KMS-11 (cell line): ENCODE data around the gene MED15.

Experiments used
- H2AFZ ChIP-seq: fragments of 200-600 bp; sonication (generic); 2 replicates; pipeline ENCODE4 v1.6.1; 2016; ENCODE audit warnings: antibody characterized with exemption, mixed run types, low read depth
- H3K27ac ChIP-seq: fragments of 200-600 bp; sonication (generic); 2 replicates; pipeline ENCODE4 v1.6.1; 2016; ENCODE audit warnings: mild to moderate bottlenecking, mixed run types
- H3K27me3 ChIP-seq: fragments of 200-600 bp; sonication (generic); 2 replicates; pipeline ENCODE4 v1.6.1; 2017; ENCODE audit warnings: mild to moderate bottlenecking, low read depth, mixed run types, moderate library complexity; ENCODE audit not compliant: insufficient read depth
- H3K36me3 ChIP-seq: fragments of 200-600 bp; sonication (generic); 2 replicates; pipeline ENCODE4 v1.6.1; 2017; ENCODE audit warnings: mild to moderate bottlenecking, mixed run types; ENCODE audit not compliant: insufficient read depth
- H3K4me1 ChIP-seq: fragments of 200-600 bp; sonication (generic); 2 replicates; pipeline ENCODE4 v1.6.1; 2016; ENCODE audit warnings: mild to moderate bottlenecking, low read depth, mixed run types; ENCODE audit not compliant: poor library complexity, severe bottlenecking
- H3K4me2 ChIP-seq: fragments of 200-600 bp; sonication (generic); 2 replicates; pipeline ENCODE4 v1.7.0; 2016; ENCODE audit warnings: mild to moderate bottlenecking, mixed run types
- H3K4me3 ChIP-seq: fragments of 200-600 bp; sonication (generic); IDR thresholded peaks from 2 replicates; pipeline ENCODE4 v1.6.1; 2017; ENCODE audit warnings: low read depth, low read length, mixed read lengths; ENCODE audit not compliant: insufficient read depth
- H3K79me2 ChIP-seq: fragments of 200-600 bp; sonication (generic); 2 replicates; pipeline ENCODE4 v1.6.1; 2016; ENCODE audit warnings: low read depth, mixed run types; ENCODE audit not compliant: insufficient read depth
- H3K9ac ChIP-seq: fragments of 200-600 bp; sonication (generic); 2 replicates; pipeline ENCODE4 v1.6.1; 2016; ENCODE audit warnings: mild to moderate bottlenecking, mixed run types
- H4K20me1 ChIP-seq: fragments of 200-600 bp; sonication (generic); 2 replicates; pipeline ENCODE4 v1.6.1; 2016; ENCODE audit warnings: mild to moderate bottlenecking, mixed run types; ENCODE audit not compliant: insufficient read depth
- TF ChIP-seq, protein P1 (sequence below): fragments of 200-600 bp; sonication (generic); conservative IDR thresholded peaks from 2 replicates; pipeline ENCODE4 v1.6.1; 2017; ENCODE audit warnings: low read depth, mild to moderate bottlenecking, antibody characterized with exemption, low read length, moderate library complexity, mixed read lengths

MED15 gene

DNA sequence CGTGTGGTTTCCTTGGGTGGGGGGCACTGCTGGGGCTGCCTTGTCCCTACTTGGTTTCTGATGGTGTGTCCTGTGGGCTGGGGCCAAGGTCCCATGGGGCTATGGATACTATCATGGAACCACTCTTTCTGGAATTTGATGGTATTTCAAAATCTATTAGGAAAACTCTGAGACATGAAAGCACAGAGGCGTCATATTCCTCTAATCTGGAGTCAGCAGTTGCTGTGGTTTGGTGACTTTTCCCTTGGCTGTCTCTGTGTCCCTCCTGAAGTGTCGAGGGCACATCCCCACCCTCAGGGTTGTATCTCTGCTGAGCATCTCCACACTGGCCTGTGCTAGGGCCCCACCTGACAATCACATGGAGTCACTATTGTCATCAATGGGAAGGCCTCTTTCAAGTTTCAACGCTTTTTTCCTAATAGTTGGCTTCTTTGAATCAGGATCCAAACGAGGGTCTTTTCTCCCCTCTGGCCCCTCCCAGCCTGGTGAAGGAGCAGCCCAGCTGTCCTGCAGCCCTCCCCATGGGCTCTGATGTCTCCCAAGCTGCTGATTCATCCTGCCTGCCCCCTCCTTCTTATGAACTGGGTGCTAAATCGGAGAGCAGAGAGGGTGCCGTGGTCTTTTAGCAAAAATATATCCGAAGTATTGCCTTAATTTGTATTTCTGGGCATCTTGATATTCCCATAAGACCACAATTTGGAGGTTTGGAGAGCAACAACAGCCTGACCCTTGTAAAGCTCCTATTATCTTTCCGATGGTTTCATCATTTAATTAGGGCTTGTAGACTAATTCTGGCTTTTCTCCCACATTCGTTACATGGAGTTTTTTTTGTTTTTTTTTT lies 38.5 kb downstream of the MED15 start:
- no peaks in the 10 kb centered on the region for H3K27me3 ChIP-seq
- H2AFZ ChIP-seq: no peak overlapping the region
- no peak overlapping the region for H3K27ac ChIP-seq
- H3K4me2 ChIP-seq: no peak overlapping the region
- peaks cover 42% of the 10 kb centered on the region; the same call in 1 of the 2 replicates for H3K79me2 ChIP-seq
- H4K20me1 ChIP-seq: 0 out of 2 replicates have a peak, but pooled peaks cover 3% of the 10 kb centered on the region
- no peak overlapping the region for H3K4me3 ChIP-seq
- H3K36me3 ChIP-seq: no peaks in the 10 kb centered on the region
- H3K4me1 ChIP-seq: peaks cover 12% of the 10 kb centered on the region
- no peak overlapping the region for H3K9ac ChIP-seq
- TF ChIP-seq, protein P1, sequence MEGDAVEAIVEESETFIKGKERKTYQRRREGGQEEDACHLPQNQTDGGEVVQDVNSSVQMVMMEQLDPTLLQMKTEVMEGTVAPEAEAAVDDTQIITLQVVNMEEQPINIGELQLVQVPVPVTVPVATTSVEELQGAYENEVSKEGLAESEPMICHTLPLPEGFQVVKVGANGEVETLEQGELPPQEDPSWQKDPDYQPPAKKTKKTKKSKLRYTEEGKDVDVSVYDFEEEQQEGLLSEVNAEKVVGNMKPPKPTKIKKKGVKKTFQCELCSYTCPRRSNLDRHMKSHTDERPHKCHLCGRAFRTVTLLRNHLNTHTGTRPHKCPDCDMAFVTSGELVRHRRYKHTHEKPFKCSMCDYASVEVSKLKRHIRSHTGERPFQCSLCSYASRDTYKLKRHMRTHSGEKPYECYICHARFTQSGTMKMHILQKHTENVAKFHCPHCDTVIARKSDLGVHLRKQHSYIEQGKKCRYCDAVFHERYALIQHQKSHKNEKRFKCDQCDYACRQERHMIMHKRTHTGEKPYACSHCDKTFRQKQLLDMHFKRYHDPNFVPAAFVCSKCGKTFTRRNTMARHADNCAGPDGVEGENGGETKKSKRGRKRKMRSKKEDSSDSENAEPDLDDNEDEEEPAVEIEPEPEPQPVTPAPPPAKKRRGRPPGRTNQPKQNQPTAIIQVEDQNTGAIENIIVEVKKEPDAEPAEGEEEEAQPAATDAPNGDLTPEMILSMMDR: no peak

DNA sequence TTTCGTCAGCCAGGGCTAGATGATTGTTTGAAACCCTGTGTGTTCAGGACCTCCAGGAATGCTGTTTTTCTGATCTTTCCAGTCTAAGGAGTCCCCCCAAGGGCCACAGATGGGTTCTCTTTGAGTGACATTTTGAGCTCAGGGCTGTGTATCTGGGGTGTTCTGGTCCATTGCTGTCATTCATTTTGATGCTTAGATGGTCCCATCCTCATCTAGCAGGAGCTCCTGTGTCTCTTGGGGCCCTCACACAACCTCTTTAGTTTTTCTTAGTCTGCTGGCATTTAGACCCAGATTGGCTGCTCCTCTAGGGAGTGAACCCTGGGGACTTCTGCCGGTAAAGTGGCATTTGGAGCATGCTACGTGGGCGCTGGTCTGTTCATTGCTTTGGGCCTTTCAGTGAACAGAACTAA lies 39.1 kb downstream of the MED15 start:
- no peak overlapping the region for H3K4me2 ChIP-seq
- TF ChIP-seq, protein P1: no peak
- peaks cover 16% of the 10 kb centered on the region for H3K4me1 ChIP-seq
- no peak overlapping the region for H3K4me3 ChIP-seq
- peaks cover 42% of the 10 kb centered on the region; the same call in 1 of the 2 replicates for H3K79me2 ChIP-seq
- H3K27ac ChIP-seq: no peak overlapping the region
- no peak overlapping the region for H3K9ac ChIP-seq
- no peaks in the 10 kb centered on the region for H3K27me3 ChIP-seq
- H2AFZ ChIP-seq: no peak overlapping the region
- H4K20me1 ChIP-seq: 0 out of 2 replicates have a peak, but pooled peaks cover 3% of the 10 kb centered on the region
- no peaks in the 10 kb centered on the region for H3K36me3 ChIP-seq

DNA sequence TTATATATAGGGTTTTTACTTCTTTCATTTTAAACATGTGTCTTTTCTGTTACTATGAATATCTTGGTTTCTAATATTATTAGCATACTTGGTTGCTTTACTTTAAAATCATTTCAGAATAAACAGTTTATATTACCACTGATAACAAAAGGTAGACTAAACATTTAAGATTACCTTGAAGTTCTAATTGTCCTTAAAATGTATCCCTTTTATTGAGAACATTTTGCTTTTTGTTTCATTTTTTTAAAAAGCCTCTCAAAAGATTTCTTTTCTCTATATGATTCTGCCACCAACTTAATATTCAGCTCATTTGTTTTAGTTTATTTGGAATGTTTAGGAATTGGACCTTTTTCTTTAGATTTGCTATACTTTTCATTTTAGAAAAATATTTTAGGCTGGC lies 39.6 kb downstream of the MED15 start:
- Histone ChIP-seq H3K4me1 (peaks cover 21% of the 10 kb centered on the region), H2AFZ (no peak overlapping the region), H3K36me3 (no peaks in the 10 kb centered on the region), H4K20me1 (0 out of 2 replicates have a peak, but pooled peaks cover 3% of the 10 kb centered on the region), H3K4me3 (no peak overlapping the region), H3K27me3 (no peaks in the 10 kb centered on the region), H3K9ac (no peak overlapping the region), H3K4me2 (no peak overlapping the region), H3K27ac (no peak overlapping the region), H3K79me2 (peaks cover 42% of the 10 kb centered on the region; the same call in 1 of the 2 replicates)
- TF ChIP-seq, protein P1: no peak

GRCh38 chr22:20548806-20549205 lies 41.4 kb downstream of the MED15 start:
- H3K4me2 ChIP-seq: no peak overlapping the region
- no peak overlapping the region for H3K4me3 ChIP-seq
- peaks cover 39% of the 10 kb centered on the region; the same call in 1 of the 2 replicates for H3K79me2 ChIP-seq
- TF ChIP-seq, protein P1: no peak
- H3K36me3 ChIP-seq: 0 out of 2 replicates have a peak, but pooled peaks cover 7% of the 10 kb centered on the region
- H3K4me1 ChIP-seq: peaks cover 38% of the 10 kb centered on the region
- no peaks in the 10 kb centered on the region for H3K27me3 ChIP-seq
- no peak overlapping the region for H3K9ac ChIP-seq
- no peak overlapping the region for H3K27ac ChIP-seq
- H2AFZ ChIP-seq: no peak overlapping the region
- H4K20me1 ChIP-seq: 0 out of 2 replicates have a peak, but pooled peaks cover 3% of the 10 kb centered on the region
